Adrenal gland (tissue), 12 donors: Measurements from ENCODE around the gene MLKL. TPM values are rescaled to one million over a fixed set of nuclear protein-coding genes. Genes with fewer than 3 reads are reported as not detected.
"Not testable (repeated sequence)": the region's sequence is repeated elsewhere in the genome, so short reads cannot be mapped to it uniquely, and the experiment has no call there.

Source experiments
- DNase-seq, 7 donors: peaks; one replicate each; pipeline ENCODE4 v3.0.0-alpha.2; 2019 to 2020
- H3K27ac ChIP-seq, 5 donors: fragments of 200-600 bp; sonication (generic) in 4 of 5; 1 replicate in 3 of 5; 2 replicates in 2 of 5; pipeline versions ENCODE4 v1.5.1 to v1.8.0; 2016 to 2020; ENCODE audit warnings: mild to moderate bottlenecking in 1 of 5
- H3K27me3 ChIP-seq: fragments of 200-600 bp; 2 replicates; pipeline ENCODE4 v1.8.0; 2021
- H3K36me3 ChIP-seq, 2 donors: fragments of 200-600 bp; replicated peaks in 1 of 2; 1 replicate in 1 of 2; 2 replicates in 1 of 2; pipeline versions ENCODE4 v1.5.1 to v1.8.0; 2018 to 2022
- H3K4me1 ChIP-seq, 2 donors: fragments of 200-600 bp; replicated peaks in 1 of 2; 1 replicate in 1 of 2; 2 replicates in 1 of 2; pipeline versions ENCODE4 v1.5.1 to v1.8.0; 2018 to 2021
- H3K4me3 ChIP-seq, 4 donors: fragments of 200-600 bp; sonication (generic) in 3 of 4; one replicate each; pipeline ENCODE4 v1.5.1; 2016 to 2018
- H3K9me3 ChIP-seq, 3 donors: fragments of 200-600 bp; sonication (generic) in 1 of 3; replicated peaks in 1 of 3; 1 replicate in 2 of 3; 2 replicates in 1 of 3; pipeline versions ENCODE4 v1.5.1 to v1.8.0; 2016 to 2021
- POLR2A ChIP-seq, 2 donors: fragments of 450-650 bp; IDR thresholded peaks; one replicate each; pipeline ENCODE4 v1.6.1; 2017; ENCODE audit warnings: antibody characterized with exemption in 2 of 2, mild to moderate bottlenecking in 2 of 2, moderate library complexity in 1 of 2
- WGBS, 4 donors: extraction: QIAGEN DNeasy Blood & Tissue Kit in 2 of 4; methylation state at CpG; one replicate each; pipeline versions ENCODE4 v1.1.5 to v1.1.7; 2013 to 2017; 5-methylcytosine and 5-hydroxymethylcytosine counted together
- intact Hi-C, 2 donors: fragments of 100-400 bp; cut with DNase I; formaldehyde crosslinking; loops; one replicate each; pipeline versions ENCODE4 v1.14.1 to v1.15.0; 2022 to 2023
- polyA plus RNA-seq, 3 donors: library from polyadenylated mRNA; stranded (reverse); fragments of 200-250 nt in 2 of 3; fragments of 350-450 nt in 1 of 3; fragmentation: Illumina TruSeq in 1 of 3; extraction: RNeasy Lipid Tissue Mini Kit (QIAGEN cat#74804) in 1 of 3; gene quantifications; one replicate each; pipeline ENCODE4 v1.2.3, GENCODE V29; 2013 to 2014
- total RNA-seq, 9 donors: library from RNA; depleted of rRNA in 4 of 9; stranded (reverse); fragments of >200 nt in 4 of 9; fragments of 120-200 nt in 1 of 9; fragmentation: NEBNext Ultra II Directional in 1 of 9; extraction: Animal tissue kit (Norgen Biotek cat#: 25700) in 1 of 9; gene quantifications; one replicate each; pipeline versions ENCODE4 v1.1.0 to v1.2.4, GENCODE V29; 2013 to 2023
- TF ChIP-seq, protein P1 (sequence below), 6 experiments: fragments of 450-650 bp in 4 of 6; fragments of 200-600 bp in 2 of 6; sonication (generic) in 1 of 6; IDR thresholded peaks; 1 replicate in 5 of 6; 2 replicates in 1 of 6; pipeline versions ENCODE4 v1.5.1 to v1.8.0; 2016 to 2021; ENCODE audit warnings: antibody characterized with exemption in 6 of 6, mild to moderate bottlenecking in 2 of 6, moderate library complexity in 1 of 6
- donor health status: healthy with polysubstance abuse.
- donor health status: Bipolar disorder and iron deficiency.
- donor health status: DM: yes; HTN: yes; CAD: no.
- donor health status: DM: no; HTN: no; CAD: no.
- donor health status: DM: no; HTN: no; CAD: no.
- donor health status: DM: yes; HTN: yes; CAD: no.

Gene MLKL
- total and polyA plus RNA-seq, 12 donors: 3.1 to 26.1 (median 11.0) TPM

DNA sequence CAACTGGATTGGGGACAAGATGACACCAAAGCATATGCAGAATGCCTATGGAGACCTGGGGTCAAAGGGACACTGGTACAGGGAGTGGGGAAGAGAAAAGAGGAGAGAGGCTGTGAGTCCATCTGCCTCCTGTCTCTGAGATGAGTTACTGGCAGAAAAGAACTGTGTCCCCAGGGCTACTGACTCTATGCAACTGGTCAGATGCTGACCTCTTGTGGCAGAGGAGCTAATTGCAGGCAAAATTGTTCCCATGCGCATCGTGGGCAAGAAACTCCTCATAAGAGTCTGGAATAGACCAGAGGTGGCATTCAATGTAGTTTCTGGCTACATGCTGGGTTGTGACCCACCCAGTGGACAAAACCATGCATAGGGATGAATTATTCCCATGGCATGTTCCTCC, 26.1 kb upstream of the MLKL start:
- 44 to 76% (median 70%) methylated on average over 2 of the region's 2 CpGs; no CpG with 5 or more reads in 1 of the 4 donors for WGBS, 4 donors
- DNase-seq: no peak
- intact Hi-C loops: no loop called here
- H3K36me3 ChIP-seq: no peaks in the 10 kb centered on the region
- no peaks in the 10 kb centered on the region for H3K27me3 ChIP-seq
- no peak for TF ChIP-seq POLR2A (IDR thresholded peaks at IDR 0.05)
- TF ChIP-seq, protein P1, sequence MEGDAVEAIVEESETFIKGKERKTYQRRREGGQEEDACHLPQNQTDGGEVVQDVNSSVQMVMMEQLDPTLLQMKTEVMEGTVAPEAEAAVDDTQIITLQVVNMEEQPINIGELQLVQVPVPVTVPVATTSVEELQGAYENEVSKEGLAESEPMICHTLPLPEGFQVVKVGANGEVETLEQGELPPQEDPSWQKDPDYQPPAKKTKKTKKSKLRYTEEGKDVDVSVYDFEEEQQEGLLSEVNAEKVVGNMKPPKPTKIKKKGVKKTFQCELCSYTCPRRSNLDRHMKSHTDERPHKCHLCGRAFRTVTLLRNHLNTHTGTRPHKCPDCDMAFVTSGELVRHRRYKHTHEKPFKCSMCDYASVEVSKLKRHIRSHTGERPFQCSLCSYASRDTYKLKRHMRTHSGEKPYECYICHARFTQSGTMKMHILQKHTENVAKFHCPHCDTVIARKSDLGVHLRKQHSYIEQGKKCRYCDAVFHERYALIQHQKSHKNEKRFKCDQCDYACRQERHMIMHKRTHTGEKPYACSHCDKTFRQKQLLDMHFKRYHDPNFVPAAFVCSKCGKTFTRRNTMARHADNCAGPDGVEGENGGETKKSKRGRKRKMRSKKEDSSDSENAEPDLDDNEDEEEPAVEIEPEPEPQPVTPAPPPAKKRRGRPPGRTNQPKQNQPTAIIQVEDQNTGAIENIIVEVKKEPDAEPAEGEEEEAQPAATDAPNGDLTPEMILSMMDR (IDR thresholded peaks at IDR 0.05): peak in 4 of 6 experiments; percentile 7 to 47 (median 34)
- H3K9me3 ChIP-seq: peaks cover 0 to 8% (median 0%) of the 10 kb centered on the region in 3 donors
- H3K27ac ChIP-seq: no peak overlapping the region
- no peaks in the 10 kb centered on the region for H3K4me1 ChIP-seq
- no peak overlapping the region for H3K4me3 ChIP-seq

DNA sequence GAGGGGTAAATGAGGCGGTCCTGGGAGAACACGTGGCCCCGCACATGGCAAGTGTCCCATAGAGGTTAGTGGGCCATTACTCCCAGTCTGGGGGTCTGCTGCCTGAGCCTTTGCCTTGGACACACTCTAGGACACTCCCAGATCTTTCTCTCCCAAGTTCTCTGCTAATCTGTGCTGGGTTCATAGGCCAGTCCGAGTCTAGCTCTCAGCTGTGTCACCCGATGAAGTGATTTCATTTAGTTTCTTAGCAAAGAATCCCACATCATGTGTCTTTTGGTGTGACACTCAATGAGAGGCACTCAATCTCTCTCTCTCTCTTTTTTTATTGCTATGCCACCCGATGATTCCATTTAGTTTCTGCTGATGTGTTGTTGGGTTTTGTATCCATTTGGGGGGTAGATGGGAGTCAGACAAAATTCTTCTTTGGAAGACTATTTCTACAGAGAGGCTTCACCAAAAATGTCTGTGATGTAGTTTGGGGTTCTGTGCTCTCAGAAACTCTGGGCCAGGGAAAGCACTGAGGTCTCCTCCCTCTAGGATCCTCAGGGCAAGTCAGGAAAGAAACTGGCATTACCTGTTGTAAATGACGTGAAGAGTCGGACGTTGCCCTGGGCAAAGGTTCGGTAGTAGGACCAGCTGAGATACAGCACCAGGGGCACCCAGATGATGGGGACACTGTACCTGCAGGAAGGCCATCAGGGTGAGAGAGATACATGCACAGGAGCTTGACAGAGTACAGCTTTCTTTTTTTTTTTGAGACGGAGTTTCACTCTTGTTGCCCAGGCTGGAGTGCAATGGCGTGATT, 25.2 kb upstream of the MLKL start:
- DNase-seq: no peak
- TF ChIP-seq, protein P1 (IDR thresholded peaks at IDR 0.05): no peak
- TF ChIP-seq POLR2A (IDR thresholded peaks at IDR 0.05): no peak
- Histone ChIP-seq H3K27me3 (no peaks in the 10 kb centered on the region), H3K9me3 (peaks cover 0 to 8% (median 0%) of the 10 kb centered on the region in 3 donors), H3K4me1 (no peaks in the 10 kb centered on the region), H3K4me3 (no peak overlapping the region), H3K36me3 (no peaks in the 10 kb centered on the region), H3K27ac (no peak overlapping the region)
- WGBS, 4 donors: 87 to 93% (median 90%) methylated on average over 11 to 12 of the region's 12 CpGs
- intact Hi-C loops: no loop called here

DNA sequence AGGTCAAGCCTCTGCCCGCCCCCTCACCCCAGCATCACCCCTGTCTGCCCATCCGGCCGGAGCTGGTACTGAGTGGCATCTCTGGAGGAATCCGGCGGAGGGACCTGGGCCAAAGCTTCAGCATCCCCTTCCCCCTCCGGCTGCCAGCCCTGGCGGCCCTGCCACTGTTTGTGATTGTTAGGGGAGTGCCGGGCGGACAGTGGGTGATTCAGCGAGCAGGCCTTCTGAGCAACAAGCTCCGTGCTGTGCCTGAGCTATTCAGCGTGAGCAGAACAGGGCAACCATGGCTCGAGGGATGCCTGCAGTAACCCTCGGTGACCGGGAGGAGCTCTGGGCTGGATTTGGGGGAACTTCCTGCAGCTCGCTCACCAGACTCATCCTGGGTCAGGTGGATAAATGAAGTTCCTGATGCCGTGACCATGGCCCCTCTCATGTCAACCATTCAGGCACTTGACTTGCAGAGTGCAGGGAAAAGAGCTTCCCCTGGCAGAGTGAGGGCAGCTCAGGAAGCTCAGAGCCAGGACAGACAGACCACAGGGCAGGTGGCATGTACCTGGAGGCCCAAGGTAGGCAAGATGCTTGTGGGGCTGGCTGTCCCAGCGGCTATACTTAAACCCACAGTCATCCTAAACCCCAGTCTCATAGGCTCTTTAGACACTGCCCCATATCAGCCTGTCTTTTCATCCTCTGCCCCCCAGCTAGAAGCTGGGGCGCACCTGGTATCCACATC, 24.3 kb upstream of the MLKL start:
- H3K27me3 ChIP-seq: no peaks in the 10 kb centered on the region
- intact Hi-C loops: no loop called here
- H3K36me3 ChIP-seq: no peaks in the 10 kb centered on the region
- no peaks in the 10 kb centered on the region for H3K4me1 ChIP-seq
- H3K4me3 ChIP-seq: no peak overlapping the region
- peaks cover 0 to 8% (median 0%) of the 10 kb centered on the region in 3 donors for H3K9me3 ChIP-seq
- DNase-seq: peak in 3 of 7 donors; percentile 38 to 66 (median 40)
- H3K27ac ChIP-seq: peak overlapping the region in 1 of 5 donors; percentile 10
- TF ChIP-seq POLR2A (IDR thresholded peaks at IDR 0.05): no peak
- TF ChIP-seq, protein P1 (IDR thresholded peaks at IDR 0.05): peak in 1 of 6 experiments; percentile 19
- 57 to 90% (median 72%) methylated on average over 3 to 19 of the region's 19 CpGs for WGBS, 4 donors

DNA sequence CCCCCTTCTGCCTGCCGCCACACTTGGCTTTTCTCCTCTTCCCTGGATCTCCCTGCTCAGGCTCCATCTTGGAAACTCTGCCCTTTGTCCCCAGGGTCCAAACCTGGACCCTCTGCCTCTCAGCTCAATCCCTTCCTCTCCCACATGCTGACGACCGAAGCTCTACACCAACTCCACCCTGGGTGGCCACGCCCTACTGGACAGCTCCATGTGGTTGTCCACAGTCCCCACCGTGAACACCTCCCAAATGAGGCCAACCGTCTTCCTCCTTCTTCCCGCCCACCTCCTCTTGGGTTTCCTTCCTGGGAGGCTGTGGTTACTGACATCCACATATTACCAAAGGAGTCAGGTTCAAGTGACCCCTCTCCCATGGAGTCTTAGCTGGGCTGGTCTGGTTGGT, 22.6 kb upstream of the MLKL start:
- no peak overlapping the region for H3K27ac ChIP-seq
- H3K4me1 ChIP-seq: no peaks in the 10 kb centered on the region
- 65 to 83% (median 73%) methylated on average over 7 of the region's 7 CpGs for WGBS, 4 donors
- no peak overlapping the region for H3K4me3 ChIP-seq
- TF ChIP-seq, protein P1 (IDR thresholded peaks at IDR 0.05): no peak
- TF ChIP-seq POLR2A (IDR thresholded peaks at IDR 0.05): no peak
- no peaks in the 10 kb centered on the region for H3K36me3 ChIP-seq
- H3K9me3 ChIP-seq: peaks cover 0 to 8% (median 0%) of the 10 kb centered on the region in 3 donors
- H3K27me3 ChIP-seq: no peaks in the 10 kb centered on the region
- no peak for DNase-seq
- intact Hi-C loops: no loop called here

DNA sequence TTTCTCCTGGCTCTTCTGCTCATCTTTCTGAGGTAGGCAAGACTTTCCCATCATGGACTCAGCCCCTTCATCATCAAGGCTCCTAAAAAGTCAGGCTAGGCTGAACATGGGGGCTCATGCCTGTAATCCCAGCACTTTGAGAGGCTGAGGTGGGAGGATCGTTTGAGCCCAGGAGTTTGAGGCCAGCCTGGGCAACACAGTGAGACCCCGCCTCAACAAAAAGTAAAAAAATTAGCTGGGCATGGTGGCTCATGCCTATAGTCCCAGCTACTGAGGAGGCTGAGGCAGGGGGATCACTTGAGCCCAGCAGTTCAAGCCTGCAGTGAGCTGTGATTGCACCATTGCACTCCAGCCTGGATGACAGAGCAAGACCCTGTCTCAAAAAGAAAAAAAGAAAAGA, 21.5 kb upstream of the MLKL start:
- DNase-seq, H3K4me1 ChIP-seq, intact Hi-C loops, H3K27ac ChIP-seq, H3K36me3 ChIP-seq, H3K4me3 ChIP-seq, H3K27me3 ChIP-seq, H3K9me3 ChIP-seq: not testable (repeated sequence)
- 68 to 85% (median 80%) methylated on average over 2 of the region's 2 CpGs for WGBS, 4 donors
